ENCODE data around the gene SLC5A9. TPM values are rescaled to one million over a fixed set of nuclear protein-coding genes. Genes with fewer than 3 reads are reported as not detected.

The SLC5A9 gene
- total RNA-seq (under 1 TPM in 3 of 10 donors, not detected in 7; 0.11 to 0.50 (median 0.16) TPM), polyA plus RNA-seq (under 1 TPM; 0.06 to 0.59 TPM)
- long read RNA-seq, donor 1 = 0 reads
- long read RNA-seq, donor 2 = 0 reads
- long read RNA-seq, donor 3 = 0 reads

DNA sequence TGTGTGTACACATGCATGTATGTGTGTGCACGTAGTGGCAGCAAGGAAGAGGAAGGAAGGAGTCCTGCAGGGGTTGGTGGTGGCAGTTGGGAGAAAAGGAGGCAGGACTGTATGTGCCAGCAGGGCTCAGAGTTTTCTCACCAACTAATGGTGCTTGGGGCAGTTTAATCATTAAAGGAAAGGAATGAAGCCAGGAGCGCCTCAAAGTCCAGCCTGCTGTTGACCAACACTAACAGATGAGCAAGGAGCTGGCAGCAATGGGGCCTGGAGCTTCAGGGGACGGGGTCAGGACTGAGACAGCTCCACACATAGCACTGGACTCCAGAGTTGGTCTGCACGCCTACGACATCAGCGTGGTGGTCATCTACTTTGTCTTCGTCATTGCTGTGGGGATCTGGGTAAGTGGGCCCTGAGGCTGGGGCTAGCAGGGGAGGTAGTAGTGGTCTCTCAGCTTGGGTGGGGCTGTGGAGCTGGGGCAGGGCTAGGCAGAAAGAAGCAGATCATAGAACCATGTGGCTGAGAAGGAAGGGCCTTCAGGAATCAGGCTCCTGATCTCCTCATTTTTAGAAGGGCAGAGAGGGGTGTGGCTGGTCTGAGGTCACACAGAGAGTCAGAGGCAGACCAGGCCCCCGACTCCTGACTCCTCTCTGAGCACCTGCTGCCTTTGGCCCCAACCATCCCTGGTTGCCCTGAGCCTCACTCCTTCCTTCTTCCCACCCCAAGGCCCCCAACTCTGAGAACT, at the start of gene SLC5A9:
Gene SLC5A9, plus strand, starts transcription at position 216 of the 742 bp plus-strand sequence. Its CDS starts 21 bp downstream, at position 237.
- no peak within 1 kb of the TSS for H3K27ac ChIP-seq
- no peaks in the 10 kb centered on the region for H3K9me3 ChIP-seq
- no peaks in the 10 kb centered on the region for H3K36me3 ChIP-seq
- H3K4me3 ChIP-seq = no peak within 1 kb of the TSS
- no peak for DNase-seq
- intact Hi-C loops (cut with DNase I) = no loop called here
- peaks cover 0 to 10% (median 0%) of the 10 kb centered on the region in 7 donors for H3K27me3 ChIP-seq
- TF ChIP-seq, protein P1, sequence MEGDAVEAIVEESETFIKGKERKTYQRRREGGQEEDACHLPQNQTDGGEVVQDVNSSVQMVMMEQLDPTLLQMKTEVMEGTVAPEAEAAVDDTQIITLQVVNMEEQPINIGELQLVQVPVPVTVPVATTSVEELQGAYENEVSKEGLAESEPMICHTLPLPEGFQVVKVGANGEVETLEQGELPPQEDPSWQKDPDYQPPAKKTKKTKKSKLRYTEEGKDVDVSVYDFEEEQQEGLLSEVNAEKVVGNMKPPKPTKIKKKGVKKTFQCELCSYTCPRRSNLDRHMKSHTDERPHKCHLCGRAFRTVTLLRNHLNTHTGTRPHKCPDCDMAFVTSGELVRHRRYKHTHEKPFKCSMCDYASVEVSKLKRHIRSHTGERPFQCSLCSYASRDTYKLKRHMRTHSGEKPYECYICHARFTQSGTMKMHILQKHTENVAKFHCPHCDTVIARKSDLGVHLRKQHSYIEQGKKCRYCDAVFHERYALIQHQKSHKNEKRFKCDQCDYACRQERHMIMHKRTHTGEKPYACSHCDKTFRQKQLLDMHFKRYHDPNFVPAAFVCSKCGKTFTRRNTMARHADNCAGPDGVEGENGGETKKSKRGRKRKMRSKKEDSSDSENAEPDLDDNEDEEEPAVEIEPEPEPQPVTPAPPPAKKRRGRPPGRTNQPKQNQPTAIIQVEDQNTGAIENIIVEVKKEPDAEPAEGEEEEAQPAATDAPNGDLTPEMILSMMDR (IDR thresholded peaks at IDR 0.05) = no peak
- ATAC-seq = no peak
- peaks cover 0 to 3% (median 0%) of the 10 kb centered on the region in 9 donors for H3K4me1 ChIP-seq
- WGBS, 2 donors = 88 to 91% methylated on average over 8 of the region's 8 CpGs

DNA sequence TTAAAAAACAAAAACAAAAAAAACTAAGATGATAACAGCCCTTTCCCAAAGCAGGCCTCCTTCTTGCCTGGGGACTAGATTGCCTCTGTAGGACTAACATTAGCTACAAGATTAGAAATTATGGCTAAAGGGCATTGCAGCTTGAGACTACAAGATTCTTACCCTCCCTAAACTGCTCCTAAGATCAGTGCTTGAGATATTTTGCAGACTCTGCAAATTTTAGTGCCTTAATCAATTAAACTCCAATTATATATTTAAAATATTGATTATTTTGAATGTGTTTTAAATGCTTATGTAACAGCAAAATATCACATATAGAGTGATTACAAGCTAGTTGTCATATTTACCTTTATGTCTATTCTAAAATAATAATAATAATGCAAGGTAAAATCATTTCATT, 47.4 kb upstream of the SLC5A9 start:
- H3K27ac ChIP-seq = no peak overlapping the region
- DNase-seq (no peak), ATAC-seq (no peak)
- no peaks in the 10 kb centered on the region for H3K4me1 ChIP-seq
- H3K27me3 ChIP-seq = no peaks in the 10 kb centered on the region
- H3K36me3 ChIP-seq = no peaks in the 10 kb centered on the region
- intact Hi-C loops (cut with DNase I) = no loop called here
- peaks cover 0 to 10% (median 0%) of the 10 kb centered on the region in 11 donors for H3K9me3 ChIP-seq
- TF ChIP-seq, protein P1 (IDR thresholded peaks at IDR 0.05) = no peak
- H3K4me3 ChIP-seq = no peak overlapping the region

DNA sequence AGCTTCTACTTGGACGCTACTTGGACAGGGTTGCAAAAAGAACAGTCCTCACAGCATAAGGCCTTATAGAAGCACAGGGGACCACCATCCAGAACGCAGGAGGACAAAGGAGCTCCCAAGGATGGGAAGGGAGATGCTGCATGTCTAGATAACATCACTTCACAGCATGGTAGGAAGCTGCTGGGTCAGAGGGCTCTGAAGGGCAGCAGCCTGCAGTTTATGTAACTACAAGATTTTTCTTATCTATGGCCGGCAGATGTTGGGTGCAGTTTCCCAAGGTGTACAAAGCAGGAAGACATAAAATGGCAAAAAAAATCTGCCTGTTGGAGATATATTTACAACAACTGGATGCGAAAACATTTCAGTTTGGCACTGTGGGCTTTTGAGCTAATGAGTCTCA, 45.3 kb upstream of the SLC5A9 start:
- ATAC-seq (no peak), DNase-seq (no peak)
- H3K9me3 ChIP-seq = no peaks in the 10 kb centered on the region
- no peak overlapping the region for H3K27ac ChIP-seq
- no peaks in the 10 kb centered on the region for H3K27me3 ChIP-seq
- 45 to 48% methylated on average over 4 of the region's 4 CpGs for WGBS, 2 donors
- TF ChIP-seq, protein P1 (IDR thresholded peaks at IDR 0.05) = peak in 1 of 9 donors; percentile 10
- no peaks in the 10 kb centered on the region for H3K36me3 ChIP-seq
- no peak overlapping the region for H3K4me3 ChIP-seq
- no peaks in the 10 kb centered on the region for H3K4me1 ChIP-seq
- intact Hi-C loops (cut with DNase I) = no loop called here

DNA sequence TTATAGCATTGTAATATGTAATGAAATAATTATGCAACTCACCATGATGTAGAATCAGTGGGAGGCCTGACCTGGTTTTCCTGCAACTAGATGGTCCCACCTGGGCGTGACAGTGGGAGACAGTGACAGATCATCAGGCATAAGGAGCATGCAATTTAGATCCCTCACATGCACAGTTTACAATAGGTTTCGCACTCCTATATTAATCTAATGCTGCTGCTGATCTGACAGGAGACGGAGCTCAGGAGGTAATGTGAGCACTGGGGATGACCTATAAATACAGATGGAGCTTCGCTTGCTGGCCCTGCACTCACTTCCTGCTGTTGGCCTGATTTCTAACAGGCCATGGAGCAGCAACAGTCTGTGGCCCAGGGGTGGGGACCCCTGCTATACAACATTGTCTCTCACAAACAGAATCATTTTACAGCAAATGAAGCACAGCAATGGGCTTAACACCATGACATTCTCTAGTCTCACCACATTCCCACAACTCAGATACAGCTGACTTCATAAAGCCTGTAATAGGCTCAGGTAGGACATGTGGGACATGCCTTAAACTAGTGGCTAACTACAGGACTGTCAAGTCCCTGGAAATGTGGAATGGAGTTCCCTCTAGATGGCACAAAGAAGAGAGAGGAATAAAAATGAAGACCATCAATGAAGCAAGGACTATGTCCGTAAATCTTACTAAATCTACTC, 40.7 kb upstream of the SLC5A9 start:
- 91 to 92% methylated on average over 5 of the region's 5 CpGs for WGBS, 2 donors
- no peak overlapping the region for H3K27ac ChIP-seq
- DNase-seq (no peak), ATAC-seq (no peak)
- no peaks in the 10 kb centered on the region for H3K36me3 ChIP-seq
- H3K27me3 ChIP-seq = no peaks in the 10 kb centered on the region
- no peak overlapping the region for H3K4me3 ChIP-seq
- H3K9me3 ChIP-seq = peaks cover 0 to 5% (median 0%) of the 10 kb centered on the region in 11 donors
- H3K4me1 ChIP-seq = no peaks in the 10 kb centered on the region
- TF ChIP-seq, protein P1 (IDR thresholded peaks at IDR 0.05) = no peak
- intact Hi-C loops (cut with DNase I) = no loop called here
